GM13976 (cell line): ENCODE results near the gene RABGAP1.

Experiments used
- DNase-seq: peaks from one replicate; pipeline ENCODE4 v3.0.0; 2012; ENCODE audit warnings: low spot score
- in situ Hi-C: fragments of 300-500 bp; cut with MboI; formaldehyde crosslinking; loops from one replicate; pipeline ENCODE4 v1.12.0; 2022; ENCODE audit warnings: low sequenced_read_pairs, mixed read lengths, inconsistent platforms; ENCODE audit not compliant: unreplicated experiment
- TF ChIP-seq, protein P1 (sequence below): IDR thresholded peaks from 2 replicates; pipeline ENCODE4 v1.5.1; 2012; ENCODE audit warnings: borderline replicate concordance, mild to moderate bottlenecking; ENCODE audit not compliant: insufficient read depth; ENCODE audit errors: extremely low read depth, missing control alignments, control extremely low read depth

Gene RABGAP1

DNA sequence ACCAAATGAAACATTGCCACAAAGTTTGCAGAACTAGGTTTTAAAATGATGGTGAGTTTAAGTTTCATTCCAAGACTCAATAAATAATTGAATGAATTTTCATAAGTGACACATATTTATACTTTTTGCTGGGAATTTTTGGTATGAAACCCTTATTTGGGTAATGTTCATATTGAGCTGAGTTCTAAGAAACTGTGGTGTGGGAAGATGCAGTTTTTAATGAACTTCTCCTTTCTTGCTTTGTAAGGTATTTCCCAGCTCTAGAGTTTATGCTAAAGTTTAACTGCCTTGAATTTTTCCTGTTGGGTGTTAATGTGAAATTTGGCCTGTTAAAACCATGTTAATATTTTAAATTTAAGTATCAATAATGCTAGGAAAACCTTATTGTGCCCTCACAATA, 15.1 kb downstream of the RABGAP1 start:
- in situ Hi-C loops, result no loop called here
- TF ChIP-seq, protein P1, sequence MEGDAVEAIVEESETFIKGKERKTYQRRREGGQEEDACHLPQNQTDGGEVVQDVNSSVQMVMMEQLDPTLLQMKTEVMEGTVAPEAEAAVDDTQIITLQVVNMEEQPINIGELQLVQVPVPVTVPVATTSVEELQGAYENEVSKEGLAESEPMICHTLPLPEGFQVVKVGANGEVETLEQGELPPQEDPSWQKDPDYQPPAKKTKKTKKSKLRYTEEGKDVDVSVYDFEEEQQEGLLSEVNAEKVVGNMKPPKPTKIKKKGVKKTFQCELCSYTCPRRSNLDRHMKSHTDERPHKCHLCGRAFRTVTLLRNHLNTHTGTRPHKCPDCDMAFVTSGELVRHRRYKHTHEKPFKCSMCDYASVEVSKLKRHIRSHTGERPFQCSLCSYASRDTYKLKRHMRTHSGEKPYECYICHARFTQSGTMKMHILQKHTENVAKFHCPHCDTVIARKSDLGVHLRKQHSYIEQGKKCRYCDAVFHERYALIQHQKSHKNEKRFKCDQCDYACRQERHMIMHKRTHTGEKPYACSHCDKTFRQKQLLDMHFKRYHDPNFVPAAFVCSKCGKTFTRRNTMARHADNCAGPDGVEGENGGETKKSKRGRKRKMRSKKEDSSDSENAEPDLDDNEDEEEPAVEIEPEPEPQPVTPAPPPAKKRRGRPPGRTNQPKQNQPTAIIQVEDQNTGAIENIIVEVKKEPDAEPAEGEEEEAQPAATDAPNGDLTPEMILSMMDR, result no peak
- DNase-seq, result no peak

DNA sequence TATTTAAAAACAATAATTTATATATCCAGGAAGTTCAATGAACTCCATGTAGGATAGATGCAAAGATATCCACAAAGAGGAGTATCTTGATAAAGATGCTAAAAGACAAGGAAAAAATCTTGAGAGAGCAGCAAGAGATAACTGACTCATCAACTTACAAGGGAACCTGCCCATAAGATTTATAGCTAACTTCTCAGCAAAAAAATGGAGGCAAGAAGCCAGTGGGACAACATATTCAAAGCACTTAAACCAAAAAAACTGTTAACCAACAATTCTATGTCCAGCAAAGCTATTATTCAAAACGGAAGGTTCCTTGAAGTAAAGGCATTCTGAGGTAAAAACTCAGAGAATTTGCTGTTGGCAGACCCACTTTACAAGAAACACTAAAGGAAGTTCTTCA, 20.3 kb downstream of the RABGAP1 start:
- in situ Hi-C loops, result no loop called here
- TF ChIP-seq, protein P1, result no peak
- no peak for DNase-seq

DNA sequence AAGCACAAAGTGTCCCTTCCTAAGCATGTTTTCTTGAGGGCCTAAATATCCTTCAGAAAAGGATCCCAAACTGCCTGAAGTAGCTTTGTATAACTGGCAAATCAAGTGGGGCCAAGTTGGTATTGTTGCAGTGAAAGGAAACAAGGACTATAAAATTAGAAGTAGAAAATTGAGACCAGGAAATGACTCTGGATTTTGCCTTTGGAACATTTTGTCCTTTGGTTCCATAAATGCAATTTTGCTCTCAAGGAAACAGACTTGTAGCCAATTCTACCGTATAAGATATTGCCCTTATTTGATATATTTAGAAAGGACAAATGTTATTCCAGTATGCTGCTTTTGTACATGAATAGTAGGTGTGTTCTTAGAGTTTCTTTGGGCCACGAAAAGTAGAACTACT, 34.4 kb downstream of the RABGAP1 start:
- in situ Hi-C loops, result loop anchor here (25.0 kb wide), 1 partner anchor 513 kb away; no protein-coding TSS in a partner anchor
- no peak for DNase-seq
- TF ChIP-seq, protein P1, result no peak

DNA sequence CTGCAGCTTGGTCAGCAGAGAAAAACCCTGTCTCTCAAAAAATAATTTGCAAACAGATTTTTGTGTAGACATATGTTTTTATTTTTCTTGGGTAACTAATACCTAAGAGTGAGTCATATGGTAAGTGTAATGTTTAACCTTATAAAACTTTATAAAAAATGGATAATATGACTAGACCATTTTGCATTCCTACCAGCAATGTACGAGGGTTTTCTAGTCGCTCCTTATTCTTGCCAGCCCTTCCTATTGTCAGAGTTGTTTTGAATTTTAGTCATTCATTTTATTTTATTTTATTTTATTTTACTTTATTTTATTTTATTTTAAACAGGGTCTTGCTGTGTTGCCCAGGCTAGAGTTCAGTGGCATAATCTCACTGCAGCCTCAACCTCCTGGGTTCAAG, 37.8 kb downstream of the RABGAP1 start:
- no peak for DNase-seq
- TF ChIP-seq, protein P1, result no peak
- in situ Hi-C loops, result loop anchor here (25.0 kb wide), 1 partner anchor 516 kb away; no protein-coding TSS in a partner anchor

DNA sequence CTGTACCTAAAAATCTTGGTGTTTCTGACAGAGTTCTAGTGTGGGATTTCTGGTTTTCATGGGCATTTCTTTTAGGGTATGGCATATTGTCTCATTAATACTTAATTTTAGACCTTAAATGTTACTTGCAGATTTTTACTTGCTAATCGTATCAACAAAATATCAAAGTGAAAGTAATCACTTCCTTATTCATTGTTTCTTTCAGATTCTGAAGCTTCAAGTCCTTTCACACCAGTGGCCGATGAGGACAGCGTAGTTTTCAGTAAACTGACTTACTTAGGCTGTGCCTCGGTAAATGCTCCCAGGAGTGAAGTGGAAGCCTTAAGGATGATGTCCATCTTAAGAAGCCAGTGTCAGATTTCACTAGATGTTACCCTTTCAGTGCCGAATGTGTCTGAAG, 45.2 kb downstream of the RABGAP1 start:
- in situ Hi-C loops, result loop anchor here (25.0 kb wide), 1 partner anchor 524 kb away; no protein-coding TSS in a partner anchor
- DNase-seq, result no peak
- TF ChIP-seq, protein P1, result no peak

DNA sequence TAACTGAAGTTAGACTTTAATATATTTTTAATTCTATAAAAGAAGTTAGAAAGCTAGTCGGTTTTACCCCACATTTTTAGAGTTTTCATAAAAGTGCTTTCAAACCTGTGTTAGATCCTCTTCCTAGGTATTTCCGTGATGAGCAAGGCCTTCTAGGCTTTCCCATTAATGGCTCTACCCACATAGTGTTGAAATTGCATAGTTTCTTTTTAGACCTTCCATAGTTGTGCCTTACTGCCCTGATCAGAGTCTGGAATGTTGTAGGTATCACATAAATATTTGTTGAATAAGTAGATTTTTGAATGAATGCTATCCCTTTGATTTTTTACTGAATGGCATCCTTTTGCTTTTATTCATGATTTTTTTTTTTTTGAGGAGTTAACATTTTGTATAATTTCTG, 47.3 kb downstream of the RABGAP1 start:
- in situ Hi-C loops, result loop anchor here (25.0 kb wide), 1 partner anchor 526 kb away; no protein-coding TSS in a partner anchor
- no peak for DNase-seq
- TF ChIP-seq, protein P1, result no peak
